HG03469 (cell line): Measurements from ENCODE around the gene MLLT3.

Source experiments
- ATAC-seq: cut with Tn5 transposase; IDR thresholded peaks from one replicate; pipeline ENCODE4 v1.9.1; 2021; ENCODE audit warnings: mild to moderate bottlenecking, moderate library complexity, moderate number of reproducible peaks; ENCODE audit not compliant: unreplicated experiment

MLLT3 gene

GRCh38 chr9:20316372-20316771, 305.9 kb downstream of the MLLT3 start:
- ATAC-seq: no peak

- ATAC-seq: no peak
These were observed 306.6 kb downstream of the MLLT3 start for GRCh38 chr9:20315677-20316076.

DNA sequence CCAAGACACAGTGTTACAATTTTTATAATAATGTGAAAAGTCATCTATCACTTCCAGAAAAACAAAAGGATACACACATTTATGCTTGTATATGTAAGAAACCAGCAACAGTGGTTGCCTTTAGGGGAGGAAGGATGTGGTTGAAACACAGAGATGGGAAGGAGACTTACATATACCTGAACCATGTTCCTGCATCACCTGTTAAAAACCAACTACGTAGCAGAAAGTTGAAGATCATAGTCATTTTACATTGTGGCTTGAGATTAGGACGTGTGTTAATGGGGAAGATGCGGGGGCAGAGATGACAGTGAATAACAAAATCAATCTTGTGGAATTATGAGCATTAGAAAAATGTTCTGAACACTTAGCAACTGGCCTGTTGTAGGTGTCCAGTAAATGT, 307.3 kb downstream of the MLLT3 start:
- ATAC-seq: no peak

DNA sequence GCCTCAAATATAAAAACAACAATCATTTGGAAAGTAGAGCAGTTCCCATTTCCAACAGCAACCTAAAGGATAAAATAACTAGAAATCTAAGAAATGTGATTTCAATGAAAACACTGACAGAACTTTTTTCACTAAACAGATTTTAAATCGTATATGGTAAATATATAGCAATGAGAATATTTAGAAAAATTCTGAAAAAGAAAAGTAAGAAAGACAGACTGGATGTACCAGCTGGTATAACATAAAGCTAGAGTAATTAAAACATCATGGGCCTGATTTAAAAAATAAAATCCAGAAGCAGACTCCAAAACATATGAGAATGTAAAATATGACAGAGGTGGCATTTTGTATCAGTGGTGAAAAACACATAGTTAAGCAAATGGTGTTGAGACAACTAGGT, 308.9 kb downstream of the MLLT3 start:
- ATAC-seq: no peak

GRCh38 chr9:20312732-20313131, 309.6 kb downstream of the MLLT3 start:
- ATAC-seq: no peak

DNA sequence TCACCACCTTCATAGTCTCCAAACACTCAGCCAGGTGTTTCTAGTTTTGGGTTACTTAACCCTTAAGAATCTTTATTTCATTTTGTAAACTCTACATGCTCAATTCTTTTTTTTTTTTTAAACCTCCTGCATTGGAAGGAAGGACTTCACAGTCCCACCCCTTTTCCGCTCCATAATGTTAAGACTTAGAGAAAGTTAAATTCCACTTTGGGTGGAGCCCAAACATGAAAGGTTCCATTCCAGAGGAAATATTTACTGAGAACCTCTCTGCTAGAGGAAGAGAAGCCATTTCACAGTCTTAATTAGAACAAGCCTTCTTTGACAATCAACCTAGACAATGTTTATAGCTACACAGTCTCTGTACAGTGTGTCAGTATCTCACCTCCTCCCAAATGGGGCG, 312.3 kb downstream of the MLLT3 start:
- ATAC-seq: no peak

GRCh38 chr9:20309124-20309523, 313.2 kb downstream of the MLLT3 start:
- no peak for ATAC-seq

DNA sequence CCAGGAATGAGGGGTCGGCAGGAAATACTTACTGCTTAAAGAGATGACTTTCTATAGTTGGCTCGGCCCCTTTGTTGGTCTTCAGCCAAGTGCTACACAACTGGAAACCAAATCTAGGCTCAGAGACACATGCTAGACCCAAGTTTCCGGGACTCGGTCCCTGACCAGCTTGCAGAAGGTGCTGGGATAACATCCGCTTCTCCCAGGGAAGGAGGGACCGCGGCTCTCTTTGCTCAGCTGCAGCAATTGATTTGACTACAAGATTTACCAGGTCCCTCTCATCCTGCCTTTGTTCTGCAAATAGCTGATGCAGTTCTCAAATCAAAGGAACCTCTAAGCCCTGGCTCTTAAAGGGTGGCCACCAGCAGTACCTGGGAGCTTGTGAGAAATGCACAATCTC, 314.7 kb downstream of the MLLT3 start:
- no peak for ATAC-seq

- no peak for ATAC-seq
These were observed 316.8 kb downstream of the MLLT3 start for GRCh38 chr9:20305452-20305851.

DNA sequence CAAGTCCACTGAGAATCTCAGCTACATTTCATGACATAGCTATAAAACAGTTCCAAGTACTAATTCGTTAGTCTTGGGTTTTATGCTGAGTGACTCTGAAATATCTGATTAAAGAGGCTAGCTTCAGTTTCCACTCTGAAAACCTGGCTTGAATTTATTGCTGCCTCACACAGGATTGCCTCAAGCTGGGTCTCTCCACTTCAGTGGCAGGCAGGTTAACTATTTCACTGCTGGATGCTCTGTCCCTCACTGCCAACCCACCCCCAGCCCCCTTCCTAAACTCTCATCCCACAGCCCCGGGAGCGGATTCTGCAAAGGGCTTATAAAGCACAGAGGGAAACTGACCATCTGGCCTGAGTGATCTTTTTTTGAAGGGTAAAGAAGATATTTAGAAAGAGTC, 318.3 kb downstream of the MLLT3 start:
- no peak for ATAC-seq

DNA sequence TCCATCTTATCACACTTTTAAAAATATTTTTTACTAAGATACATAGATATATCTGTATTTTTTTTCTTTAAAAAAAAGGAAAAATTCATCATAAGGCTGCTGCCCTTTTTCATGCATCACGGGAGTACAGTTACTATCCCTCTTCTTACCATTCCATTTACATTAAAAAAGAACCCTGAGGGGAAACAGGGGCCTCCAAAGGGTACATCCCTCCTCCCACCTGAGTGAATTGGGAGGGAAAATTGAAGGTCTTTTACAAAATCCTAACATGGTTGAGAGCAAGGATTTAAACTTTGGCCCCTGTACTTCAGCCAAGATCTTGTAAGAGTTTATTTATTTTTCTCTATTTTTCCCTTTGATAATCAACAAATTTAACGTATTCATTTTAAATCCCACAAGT, 319.2 kb downstream of the MLLT3 start:
- ATAC-seq: no peak

DNA sequence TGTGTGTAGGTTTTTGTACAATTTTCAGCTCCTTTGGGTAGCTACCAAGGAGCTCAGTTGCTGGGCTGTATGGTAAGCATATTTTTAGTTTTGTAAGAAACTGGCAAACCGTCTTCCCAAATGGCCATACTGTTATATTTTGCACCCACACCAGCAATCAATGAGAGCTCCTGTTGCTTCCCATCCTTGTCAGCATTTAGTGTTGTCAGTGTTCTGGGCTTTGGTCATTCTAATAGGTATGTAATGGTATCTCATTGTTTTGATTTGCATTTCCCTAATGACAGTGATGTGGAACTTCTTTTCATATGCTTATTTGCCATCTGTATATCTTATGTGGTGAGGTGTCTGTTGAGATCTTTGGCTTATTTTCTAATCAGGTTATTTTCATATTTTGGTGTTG, 320.1 kb downstream of the MLLT3 start:
- ATAC-seq: no peak

DNA sequence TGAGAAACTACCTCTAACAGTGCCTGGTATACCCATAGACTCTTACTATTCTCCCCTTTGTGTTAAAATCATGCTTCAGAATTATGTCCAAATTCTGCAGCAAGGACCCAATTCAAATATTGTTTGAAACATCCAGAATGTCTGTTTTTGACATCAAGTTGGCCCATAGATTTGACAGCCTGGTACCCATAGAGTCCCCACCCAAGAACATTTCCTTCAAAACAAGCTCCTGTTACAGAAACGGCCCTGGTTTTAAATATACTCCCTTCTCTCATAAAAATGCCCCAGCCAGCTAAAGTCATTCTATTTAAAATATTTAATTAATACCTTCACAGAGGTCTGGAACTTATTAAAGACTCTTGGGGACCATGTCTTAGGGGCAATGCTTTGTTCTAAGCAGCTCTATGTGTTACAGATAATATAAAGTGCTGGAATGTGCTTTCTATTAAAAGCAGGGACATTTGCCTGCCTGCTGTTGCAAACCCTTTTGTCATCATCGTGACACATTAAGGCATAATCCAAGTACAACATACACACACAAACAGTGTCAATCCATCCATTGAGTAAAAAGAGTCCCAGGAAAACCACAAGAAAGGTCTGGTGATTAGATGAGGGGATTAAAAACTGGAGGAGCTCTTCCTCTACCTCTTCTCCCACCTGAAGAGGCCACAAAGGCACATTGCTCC, 321.7 kb downstream of the MLLT3 start:
- no peak for ATAC-seq

GRCh38 chr9:20297646-20298084, 324.6 kb downstream of the MLLT3 start:
- no peak for ATAC-seq

- ATAC-seq: no peak
These were observed 326.7 kb downstream of the MLLT3 start for GRCh38 chr9:20295555-20295954.

DNA sequence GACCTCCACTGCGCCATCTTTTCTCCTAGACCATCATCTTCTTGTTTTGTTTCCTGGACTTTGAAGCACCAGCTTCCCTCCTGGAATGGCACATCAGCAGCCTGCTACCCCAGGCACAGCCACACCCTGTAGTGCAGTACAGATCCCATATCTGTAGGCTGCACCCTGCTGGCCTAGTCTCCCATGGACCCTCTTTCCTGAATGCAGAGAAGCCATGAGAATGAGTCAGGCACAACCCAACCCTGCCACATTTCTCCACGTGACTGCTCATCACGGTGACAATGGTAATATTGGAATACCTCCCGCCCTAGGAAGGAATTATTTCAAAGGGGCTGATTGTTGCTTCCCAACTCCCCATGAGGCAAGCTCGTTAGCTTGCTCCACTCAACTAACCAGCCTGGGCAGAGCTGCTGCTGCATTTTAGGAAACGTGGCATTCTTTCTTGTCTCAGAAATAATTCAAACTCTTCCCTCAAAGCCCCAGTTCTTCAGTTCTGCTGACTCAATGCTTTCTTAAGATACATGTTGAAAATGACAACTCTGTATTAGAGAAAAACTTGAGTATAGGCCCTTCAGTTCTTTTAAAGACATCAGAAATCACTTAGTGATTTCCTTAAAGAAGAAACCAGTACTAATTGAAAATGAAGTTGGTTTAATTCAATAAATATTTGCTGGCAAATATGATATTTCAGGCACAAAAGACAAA, 328.1 kb downstream of the MLLT3 start:
- ATAC-seq: no peak

- no peak for ATAC-seq
These were observed 330.3 kb downstream of the MLLT3 start for GRCh38 chr9:20292002-20292401.
